HG03521 (cell line): ENCODE results near the gene GNPNAT1.
A peak's percentile ranks its signal among the peaks of the same experiment; 100 is the strongest.
"Not testable (repeated sequence)": the region's sequence is repeated elsewhere in the genome, so short reads cannot be mapped to it uniquely, and the experiment has no call there.

Experiments used
- ATAC-seq: cut with Tn5 transposase; IDR thresholded peaks from one replicate; pipeline ENCODE4 v1.9.1; 2021; ENCODE audit warnings: mild to moderate bottlenecking, moderate library complexity; ENCODE audit not compliant: unreplicated experiment

Gene GNPNAT1

GRCh38 chr14:52729925-52730708, 61.3 kb downstream of the GNPNAT1 start, which contains the start of gene STYX:
STYX (plus strand) TSS chr14:52730166; CDS start chr14:52730475, 309 bp downstream.
- peak; percentile 94 for ATAC-seq

DNA sequence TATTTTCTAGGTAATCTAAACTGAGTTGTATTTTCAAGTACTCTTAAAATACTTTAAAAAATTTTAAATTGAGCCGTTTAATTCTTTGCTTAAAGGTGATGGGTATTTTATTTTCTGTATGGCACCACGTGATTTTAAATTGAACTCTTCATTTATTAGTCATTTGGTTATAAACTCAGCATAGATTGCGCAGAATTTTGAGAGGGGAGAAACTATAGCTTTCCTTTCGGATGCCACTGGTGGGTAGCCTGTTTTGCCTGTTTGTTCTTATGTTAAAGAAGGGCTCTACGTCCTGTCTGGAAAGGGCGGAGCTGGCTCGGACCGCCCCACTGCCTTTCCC, 61.9 kb downstream of the GNPNAT1 start:
- ATAC-seq = no peak

GRCh38 chr14:52729035-52729434, 62.4 kb downstream of the GNPNAT1 start:
- ATAC-seq = not testable (repeated sequence)

- ATAC-seq = not testable (repeated sequence)
Measured at GRCh38 chr14:52727509-52727908, 63.9 kb downstream of the GNPNAT1 start.
